HG02973 (cell line): ENCODE results near the gene FBXO33.

Source experiments
- ATAC-seq: cut with Tn5 transposase; IDR thresholded peaks from one replicate; pipeline ENCODE4 v1.9.1; 2021; ENCODE audit warnings: moderate library complexity; ENCODE audit not compliant: unreplicated experiment

The FBXO33 gene

GRCh38 chr14:39432179-39432618, at the start of gene FBXO33:
TSS of gene FBXO33 (minus strand) at chr14:39432433. CDS start at chr14:39432162, 271 bp downstream.
- peak; percentile 79 for ATAC-seq

- ATAC-seq: peak; percentile 94
Measured at GRCh38 chr14:39474416-39474911, 42.2 kb upstream of the FBXO33 start.

- no peak for ATAC-seq
Measured at GRCh38 chr14:39472078-39472477, 39.8 kb upstream of the FBXO33 start.

- ATAC-seq: peak; percentile 89
Measured at GRCh38 chr14:39469094-39469710, 37.0 kb upstream of the FBXO33 start.

GRCh38 chr14:39467889-39468524, 35.8 kb upstream of the FBXO33 start:
- ATAC-seq: no peak

- ATAC-seq: no peak
Measured at GRCh38 chr14:39459795-39460478, 27.7 kb upstream of the FBXO33 start.

- ATAC-seq: no peak
Measured at GRCh38 chr14:39456702-39457250, 24.5 kb upstream of the FBXO33 start.

GRCh38 chr14:39454906-39455539, 22.8 kb upstream of the FBXO33 start:
- ATAC-seq: no peak

- no peak for ATAC-seq
Measured at GRCh38 chr14:39452680-39453079, 20.4 kb upstream of the FBXO33 start.

GRCh38 chr14:39451811-39452210, 19.6 kb upstream of the FBXO33 start:
- ATAC-seq: no peak

GRCh38 chr14:39447175-39447661, 15.0 kb upstream of the FBXO33 start:
- ATAC-seq: no peak

- peak; percentile 49 for ATAC-seq
Measured at GRCh38 chr14:39446131-39446744, 14.0 kb upstream of the FBXO33 start.

- no peak for ATAC-seq
Measured at GRCh38 chr14:39442293-39442692, 10.1 kb upstream of the FBXO33 start.

- ATAC-seq: no peak
Measured at GRCh38 chr14:39441805-39442204, 9.6 kb upstream of the FBXO33 start.

- ATAC-seq: no peak
Measured at GRCh38 chr14:39440975-39441374, 8.7 kb upstream of the FBXO33 start.

GRCh38 chr14:39435241-39435640, 3.0 kb upstream of the FBXO33 start:
- ATAC-seq: no peak

- ATAC-seq: no peak
Measured at GRCh38 chr14:39434401-39434800, 2.2 kb upstream of the FBXO33 start.

- no peak for ATAC-seq
Measured at GRCh38 chr14:39433452-39433813, 1.2 kb upstream of the FBXO33 start.

- peak; percentile 56 for ATAC-seq
Measured at GRCh38 chr14:39432619-39433451, 602 bp upstream of the FBXO33 start.
